ENCODE data around the gene BPIFA3. TPM values are rescaled to one million over a fixed set of nuclear protein-coding genes. Genes with fewer than 3 reads are reported as not detected.

BPIFA3 gene
- total and polyA plus RNA-seq, 8 donors = not detected

- peaks cover 0 to 22% (median 7%) of the 10 kb centered on the region in 4 donors for H3K4me1 ChIP-seq
- peaks cover 0 to 8% (median 5%) of the 10 kb centered on the region in 4 donors for H3K9me3 ChIP-seq
- H3K27me3 ChIP-seq = peaks cover 0 to 33% (median 0%) of the 10 kb centered on the region in 3 donors
- DNase-seq = peak; percentile 67 to 90
- 15 to 27% (median 26%) methylated on average over 5 of the region's 5 CpGs for WGBS, 5 donors
- peak overlapping the region in 3 of 5 donors; percentile 20 to 79 (median 45) for H3K27ac ChIP-seq
- peak in 5 of 7 experiments; percentile 31 to 74 (median 50) for TF ChIP-seq CTCF (IDR thresholded peaks at IDR 0.05)
- peak in 1 of 3 donors; percentile 5 for TF ChIP-seq POLR2AphosphoS5 (IDR thresholded peaks at IDR 0.05)
- no peak for TF ChIP-seq POLR2A (IDR thresholded peaks at IDR 0.05)
- H3K36me3 ChIP-seq = no peaks in the 10 kb centered on the region
- intact Hi-C loops (cut with DNase I; ENCODE audit: low total_unique reads) = no loop called here
- no peak overlapping the region for H3K4me3 ChIP-seq
Observed at GRCh38 chr20:33262658-33263065, 45.5 kb downstream of the BPIFA3 start.

- H3K4me3 ChIP-seq = no peak overlapping the region
- peaks cover 0 to 30% (median 12%) of the 10 kb centered on the region in 4 donors for H3K4me1 ChIP-seq
- DNase-seq = peak in 1 of 2 donors; percentile 32
- intact Hi-C loops (cut with DNase I; ENCODE audit: low total_unique reads) = no loop called here
- 70 to 87% (median 82%) methylated on average over 4 to 5 of the region's 5 CpGs for WGBS, 5 donors
- peaks cover 0 to 33% (median 0%) of the 10 kb centered on the region in 3 donors for H3K27me3 ChIP-seq
- no peak overlapping the region for H3K27ac ChIP-seq
- H3K9me3 ChIP-seq = peaks cover 0 to 8% (median 5%) of the 10 kb centered on the region in 4 donors
- H3K36me3 ChIP-seq = no peaks in the 10 kb centered on the region
- TF ChIP-seq EP300 (IDR thresholded peaks at IDR 0.05) (no peak), POLR2AphosphoS5 (IDR thresholded peaks at IDR 0.05) (no peak)
Observed at GRCh38 chr20:33263784-33264183, 46.6 kb downstream of the BPIFA3 start.

- Histone ChIP-seq H3K4me3 (no peak overlapping the region), H3K27me3 (peaks cover 0 to 28% (median 0%) of the 10 kb centered on the region in 3 donors), H3K4me1 (peaks cover 0 to 23% (median 10%) of the 10 kb centered on the region in 4 donors), H3K9me3 (no peaks in the 10 kb centered on the region), H3K27ac (peak overlapping the region in 2 of 5 donors; percentile 61 to 80), H3K36me3 (no peaks in the 10 kb centered on the region)
- TF ChIP-seq EP300 (IDR thresholded peaks at IDR 0.05) = no peak
- TF ChIP-seq POLR2AphosphoS5 (IDR thresholded peaks at IDR 0.05) = no peak
- TF ChIP-seq CTCF (IDR thresholded peaks at IDR 0.05) = no peak
- no peak for TF ChIP-seq POLR2A (IDR thresholded peaks at IDR 0.05)
- DNase-seq = no peak
- WGBS, 5 donors = 57 to 75% (median 61%) methylated on average over 3 of the region's 3 CpGs
- intact Hi-C loops (cut with DNase I; ENCODE audit: low total_unique reads) = no loop called here
Observed at GRCh38 chr20:33267701-33268100, 50.5 kb downstream of the BPIFA3 start.

GRCh38 chr20:33272155-33272873 lies 55.2 kb downstream of the BPIFA3 start:
- no peaks in the 10 kb centered on the region for H3K9me3 ChIP-seq
- intact Hi-C loops (cut with DNase I; ENCODE audit: low total_unique reads) = no loop called here
- peaks cover under 1 to 21% (median 12%) of the 10 kb centered on the region in 4 donors for H3K4me1 ChIP-seq
- peaks cover 0 to 1% (median 0%) of the 10 kb centered on the region in 3 donors for H3K27me3 ChIP-seq
- peak overlapping the region in 3 of 5 donors; percentile 68 to 79 (median 74) for H3K27ac ChIP-seq
- DNase-seq = no peak
- no peak overlapping the region for H3K4me3 ChIP-seq
- 82 to 86% (median 83%) methylated on average over 10 of the region's 10 CpGs for WGBS, 5 donors
- no peaks in the 10 kb centered on the region for H3K36me3 ChIP-seq
- TF ChIP-seq POLR2A (IDR thresholded peaks at IDR 0.05) (no peak), CTCF (IDR thresholded peaks at IDR 0.05) (no peak), POLR2AphosphoS5 (IDR thresholded peaks at IDR 0.05) (no peak), EP300 (IDR thresholded peaks at IDR 0.05) (no peak)

Data from stomach (tissue), 9 donors.